B cell (primary cell): ENCODE measurements around the gene CPM. TPM values are rescaled to one million over a fixed set of nuclear protein-coding genes. Genes with fewer than 3 reads are reported as not detected.
A peak's percentile ranks its signal among the peaks of the same experiment; 100 is the strongest.

Experiments
- ATAC-seq: fragments of 200-7000 bp; cut with Tn5 transposase; one replicate; pipeline ENCODE4 v1.10.0; 2021; ENCODE audit warnings: low read depth, mild to moderate bottlenecking, moderate number of reproducible peaks, moderate library complexity
- CTCF ChIA-PET: fragments of 350-600 bp; sonication (Branson Sonifier 250); formaldehyde crosslinking; loops from one replicate; lab custom pipeline; 2021; ENCODE audit warnings: antibody characterized with exemption, inconsistent platforms; lab: Charles Lee
- POLR2A ChIA-PET: fragments of 350-600 bp; sonication (Branson Sonifier 250); formaldehyde crosslinking; loops from one replicate; lab custom pipeline; 2021; ENCODE audit warnings: antibody characterized with exemption; lab: Charles Lee
- DNase-seq: peaks from one replicate; pipeline ENCODE4 v3.0.0; 2013
- H2AFZ ChIP-seq: 2 replicates; pipeline ENCODE4 v1.6.1; 2012; ENCODE audit warnings: mild to moderate bottlenecking, low read depth, low read length; ENCODE audit not compliant: insufficient read depth, poor library complexity, severe bottlenecking
- H3K27ac ChIP-seq, 2 donors: 1 replicate in 1 of 2; 2 replicates in 1 of 2; pipeline ENCODE4 v1.5.1; 2012 to 2013; ENCODE audit warnings: low read length in 2 of 2, mild to moderate bottlenecking in 2 of 2, moderate library complexity in 1 of 2
- H3K27me3 ChIP-seq, 4 experiments: fragments of 200-600 bp in 1 of 4; sonication (generic) in 1 of 4; replicated peaks in 1 of 4; 1 replicate in 2 of 4; 2 replicates in 2 of 4; pipeline versions ENCODE4 v1.6.1 to v1.7.0; 2013 to 2016; ENCODE audit warnings: low read length in 3 of 4, mild to moderate bottlenecking in 2 of 4, mixed read lengths in 1 of 4, moderate library complexity in 1 of 4; ENCODE audit not compliant: insufficient read depth in 4 of 4, control insufficient read depth in 3 of 4; ENCODE audit errors: control extremely low read depth in 1 of 4
- H3K36me3 ChIP-seq, 2 experiments: replicated peaks in 1 of 2; 1 replicate in 1 of 2; 2 replicates in 1 of 2; pipeline versions ENCODE4 v1.6.1 to v1.7.1; 2013; ENCODE audit warnings: low read length in 1 of 2; ENCODE audit not compliant: insufficient read depth in 2 of 2, control insufficient read depth in 1 of 2; ENCODE audit errors: control extremely low read depth in 1 of 2, extremely low read depth in 1 of 2
- H3K4me1 ChIP-seq, 2 donors: fragments of 200-600 bp in 1 of 2; sonication (generic) in 1 of 2; 1 replicate in 1 of 2; 2 replicates in 1 of 2; pipeline versions ENCODE4 v1.5.1 to v1.6.1; 2013 to 2017; ENCODE audit warnings: low read length in 2 of 2; ENCODE audit not compliant: control insufficient read depth in 2 of 2, insufficient read depth in 2 of 2
- H3K4me2 ChIP-seq: replicated peaks from 2 replicates; pipeline ENCODE3; 2012; ENCODE audit warnings: mild to moderate bottlenecking, low read depth, low read length; ENCODE audit not compliant: poor library complexity, severe bottlenecking
- H3K4me3 ChIP-seq, 5 experiments: fragments of 200-600 bp in 1 of 5; sonication (generic) in 1 of 5; 1 replicate in 3 of 5; 2 replicates in 2 of 5; pipeline versions ENCODE4 v1.5.1 to v1.7.0; 2011 to 2016; ENCODE audit warnings: low read length in 4 of 5, mild to moderate bottlenecking in 4 of 5, low read depth in 2 of 5, control low read depth in 1 of 5, moderate library complexity in 1 of 5; ENCODE audit not compliant: insufficient read depth in 1 of 5; ENCODE audit errors: control extremely low read depth in 1 of 5, extremely low read depth in 1 of 5
- H3K79me2 ChIP-seq: fragments of 200-600 bp; sonication (generic); one replicate; pipeline ENCODE4 v1.6.0; 2016; ENCODE audit warnings: low read length; ENCODE audit not compliant: control insufficient read depth, insufficient read depth
- H3K9ac ChIP-seq: fragments of 200-600 bp; sonication (generic); 2 replicates; pipeline ENCODE4 v1.6.1; 2017; ENCODE audit warnings: mild to moderate bottlenecking, low read length, moderate library complexity
- H3K9me3 ChIP-seq, 3 donors: one replicate each; pipeline versions ENCODE4 v1.6.1 to v1.7.1; 2013; ENCODE audit warnings: low read length in 2 of 3; ENCODE audit not compliant: control insufficient read depth in 2 of 3, insufficient read depth in 1 of 3; ENCODE audit errors: control extremely low read depth in 1 of 3
- H4K20me1 ChIP-seq: 2 replicates; pipeline ENCODE4 v1.6.0; 2012; ENCODE audit warnings: mild to moderate bottlenecking, low read length; ENCODE audit not compliant: insufficient read depth, control insufficient read depth, poor library complexity, severe bottlenecking
- H3K27ac Mint-ChIP-seq: one replicate; pipeline ENCODE4 v1.8.0; 2021; ENCODE audit warnings: mixed read lengths
- H3K27me3 Mint-ChIP-seq: one replicate; pipeline ENCODE4 v1.8.0; 2021; ENCODE audit warnings: mixed read lengths
- H3K4me1 Mint-ChIP-seq: one replicate; pipeline ENCODE4 v1.8.0; 2021; ENCODE audit warnings: mixed read lengths
- H3K4me3 Mint-ChIP-seq: one replicate; pipeline ENCODE4 v1.8.0; 2021; ENCODE audit warnings: mixed read lengths
- H3K9me3 Mint-ChIP-seq: one replicate; pipeline ENCODE4 v1.8.0; 2022; ENCODE audit warnings: mixed read lengths; ENCODE audit not compliant: insufficient read depth
- EZH2 ChIP-seq: IDR thresholded peaks from 2 replicates; pipeline ENCODE4 v1.6.1; 2012; ENCODE audit warnings: borderline replicate concordance, low read depth, mild to moderate bottlenecking, moderate library complexity, low read length; ENCODE audit not compliant: insufficient read depth, poor library complexity, severe bottlenecking
- WGBS: methylation state at CpG from one replicate; pipeline ENCODE4 v1.1.5; 2013; ENCODE audit warnings: missing lambda C conversion rate; ENCODE audit not compliant: insufficient coverage; 5-methylcytosine and 5-hydroxymethylcytosine counted together
- intact Hi-C: fragments of 100-400 bp; cut with micrococcal nuclease; formaldehyde crosslinking; loops from one replicate; pipeline ENCODE4 v1.10.0; 2022
- polyA plus RNA-seq: library from polyadenylated mRNA; depleted of rRNA; stranded (reverse); fragments of >200 nt; gene quantifications from 2 replicates; pipeline ENCODE4 v1.2.3, GENCODE V29; 2012
- total RNA-seq, 2 donors: library from RNA; stranded (reverse); fragments of 120-200 nt in 1 of 2; gene quantifications; 1 replicate in 1 of 2; 2 replicates in 1 of 2; pipeline versions ENCODE4 v1.2.3 to v1.2.4, GENCODE V29; 2013 to 2022
- TF ChIP-seq, protein P1 (sequence below): fragments of 200-600 bp; IDR thresholded peaks from one replicate; pipeline ENCODE4 v1.8.0; 2022; ENCODE audit warnings: antibody characterized with exemption, mild to moderate bottlenecking

Gene CPM
- total and polyA plus RNA-seq, 2 donors (not counting 1 experiment from before 2014, with no cell fraction given), result 1.2 to 5.0 TPM

DNA sequence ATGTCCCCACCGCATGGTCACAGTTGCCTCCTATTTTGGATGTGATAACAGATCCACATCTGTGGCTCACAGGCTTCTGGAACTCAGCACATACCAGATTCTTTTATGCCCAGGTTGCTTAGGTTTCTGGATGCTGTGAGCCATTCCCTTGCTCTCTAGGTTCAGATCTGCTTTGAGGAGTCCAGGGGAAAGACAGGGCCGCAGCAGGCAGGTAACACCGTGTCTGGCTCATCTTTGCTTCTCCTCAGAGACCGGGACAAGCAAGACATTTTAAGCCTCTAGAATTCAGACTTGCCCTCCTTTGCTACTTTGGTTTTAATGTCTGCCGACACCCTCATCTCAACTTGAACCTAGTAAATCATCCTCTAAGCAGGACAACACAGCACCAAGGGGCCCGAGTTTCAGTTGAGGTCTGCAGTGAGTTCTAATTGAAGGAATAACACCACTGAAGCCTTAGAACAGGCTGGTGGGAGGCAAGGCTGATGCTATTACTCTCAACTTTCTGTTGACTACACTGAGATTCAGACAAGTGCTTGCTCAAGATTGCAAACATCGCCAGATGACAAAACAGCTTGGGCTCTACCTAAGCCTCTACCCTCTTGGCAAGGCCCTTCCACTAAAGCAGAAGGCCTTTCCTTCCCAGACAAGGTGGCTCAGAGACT is 69.7 kb downstream of the CPM start:
- CTCF ChIA-PET, result interaction anchor here (0.6 to 2.3 kb wide), 4 partner anchors 206 to 1605 kb away, joined by 3 to 20 read pairs (median 6); no protein-coding TSS in a partner anchor
- H4K20me1 ChIP-seq, result no peaks in the 10 kb centered on the region
- no peak overlapping the region for H3K4me2 ChIP-seq
- no peak overlapping the region for H3K4me3 Mint-ChIP-seq
- H3K4me3 ChIP-seq, result no peak overlapping the region
- peaks cover 14% of the 10 kb centered on the region for H3K4me1 Mint-ChIP-seq
- H3K27ac ChIP-seq, result no peak overlapping the region
- peak; percentile 8 for DNase-seq
- H3K27ac Mint-ChIP-seq, result no peak overlapping the region
- no peak for TF ChIP-seq EZH2
- TF ChIP-seq, protein P1, sequence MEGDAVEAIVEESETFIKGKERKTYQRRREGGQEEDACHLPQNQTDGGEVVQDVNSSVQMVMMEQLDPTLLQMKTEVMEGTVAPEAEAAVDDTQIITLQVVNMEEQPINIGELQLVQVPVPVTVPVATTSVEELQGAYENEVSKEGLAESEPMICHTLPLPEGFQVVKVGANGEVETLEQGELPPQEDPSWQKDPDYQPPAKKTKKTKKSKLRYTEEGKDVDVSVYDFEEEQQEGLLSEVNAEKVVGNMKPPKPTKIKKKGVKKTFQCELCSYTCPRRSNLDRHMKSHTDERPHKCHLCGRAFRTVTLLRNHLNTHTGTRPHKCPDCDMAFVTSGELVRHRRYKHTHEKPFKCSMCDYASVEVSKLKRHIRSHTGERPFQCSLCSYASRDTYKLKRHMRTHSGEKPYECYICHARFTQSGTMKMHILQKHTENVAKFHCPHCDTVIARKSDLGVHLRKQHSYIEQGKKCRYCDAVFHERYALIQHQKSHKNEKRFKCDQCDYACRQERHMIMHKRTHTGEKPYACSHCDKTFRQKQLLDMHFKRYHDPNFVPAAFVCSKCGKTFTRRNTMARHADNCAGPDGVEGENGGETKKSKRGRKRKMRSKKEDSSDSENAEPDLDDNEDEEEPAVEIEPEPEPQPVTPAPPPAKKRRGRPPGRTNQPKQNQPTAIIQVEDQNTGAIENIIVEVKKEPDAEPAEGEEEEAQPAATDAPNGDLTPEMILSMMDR, result no peak
- no peak overlapping the region for H3K9ac ChIP-seq
- intact Hi-C loops, result loop anchor here (5.0 kb wide), 1 partner anchor 294 kb away; no protein-coding TSS in a partner anchor
- H3K27me3 ChIP-seq, result no peaks in the 10 kb centered on the region
- POLR2A ChIA-PET, result no interaction called here
- no peaks in the 10 kb centered on the region for H3K27me3 Mint-ChIP-seq
- ATAC-seq, result no peak
- 78% methylated on average over 5 of the region's 7 CpGs for WGBS
- no peaks in the 10 kb centered on the region for H3K79me2 ChIP-seq
- H2AFZ ChIP-seq, result no peak overlapping the region
- peaks cover 0 to 4% of the 10 kb centered on the region in 2 experiments for H3K36me3 ChIP-seq
- H3K9me3 Mint-ChIP-seq, result no peaks in the 10 kb centered on the region
- H3K4me1 ChIP-seq, result peaks cover 0 to 6% of the 10 kb centered on the region in 2 donors
- no peaks in the 10 kb centered on the region for H3K9me3 ChIP-seq

DNA sequence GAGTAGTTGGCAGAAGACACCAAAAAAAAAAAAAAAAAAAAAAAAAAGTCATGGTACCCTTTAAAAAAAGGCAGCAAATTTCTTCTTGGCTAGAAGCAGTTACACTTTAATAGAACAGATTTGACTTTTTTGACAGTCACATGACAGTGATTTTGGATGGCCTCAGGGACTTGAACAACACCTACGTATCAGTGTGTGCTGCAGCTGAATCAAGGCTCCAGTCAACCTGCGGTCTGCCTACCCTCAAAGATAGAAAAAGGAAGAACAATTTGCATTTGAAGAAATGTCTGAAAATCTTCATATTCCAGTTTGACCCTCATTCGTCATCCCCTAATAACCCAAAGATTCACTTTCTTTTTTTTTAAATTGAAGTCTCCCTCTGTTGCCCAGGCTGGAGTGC is 71.1 kb downstream of the CPM start:
- Mint-ChIP-seq H3K4me3 (peak overlapping the region; percentile 41), H3K4me1 (peaks cover 14% of the 10 kb centered on the region)
- intact Hi-C loops, result loop anchor here (5.0 kb wide), 1 partner anchor 295 kb away; no protein-coding TSS in a partner anchor

More for the DNA sequence above, 71.1 kb downstream of the CPM start:
- Histone ChIP-seq H3K36me3 (peaks cover 0 to 2% of the 10 kb centered on the region in 2 experiments), H3K9me3 (no peaks in the 10 kb centered on the region), H3K4me3 (no peak overlapping the region), H4K20me1 (no peaks in the 10 kb centered on the region), H3K27ac (no peak overlapping the region), H3K4me1 (peaks cover 0 to 6% of the 10 kb centered on the region in 2 donors), H3K9ac (no peak overlapping the region), H3K27me3 (no peaks in the 10 kb centered on the region), H2AFZ (no peak overlapping the region), H3K79me2 (no peaks in the 10 kb centered on the region), H3K4me2 (no peak overlapping the region)
- CTCF ChIA-PET, result interaction anchor here (0.7 to 2.9 kb wide), 6 partner anchors 32 to 765 kb away, joined by 3 to 20 read pairs (median 4); no protein-coding TSS in a partner anchor
- POLR2A ChIA-PET, result no interaction called here
- Mint-ChIP-seq H3K9me3 (no peaks in the 10 kb centered on the region), H3K27me3 (no peaks in the 10 kb centered on the region), H3K27ac (no peak overlapping the region)
- peak; percentile 78 for ATAC-seq
- peak; percentile 46 for DNase-seq
- 71% methylated on average over 1 of the region's 3 CpGs for WGBS
- TF ChIP-seq EZH2, result no peak
